Measurements from ENCODE around the gene PYGO1. TPM values are rescaled to one million over a fixed set of nuclear protein-coding genes. Genes with fewer than 3 reads are reported as not detected.
"Not testable (repeated sequence)": the region's sequence is repeated elsewhere in the genome, so short reads cannot be mapped to it uniquely, and the experiment has no call there.

The PYGO1 gene
- total and polyA plus RNA-seq, 5 donors, result 1.7 to 8.2 (median 7.5) TPM

DNA sequence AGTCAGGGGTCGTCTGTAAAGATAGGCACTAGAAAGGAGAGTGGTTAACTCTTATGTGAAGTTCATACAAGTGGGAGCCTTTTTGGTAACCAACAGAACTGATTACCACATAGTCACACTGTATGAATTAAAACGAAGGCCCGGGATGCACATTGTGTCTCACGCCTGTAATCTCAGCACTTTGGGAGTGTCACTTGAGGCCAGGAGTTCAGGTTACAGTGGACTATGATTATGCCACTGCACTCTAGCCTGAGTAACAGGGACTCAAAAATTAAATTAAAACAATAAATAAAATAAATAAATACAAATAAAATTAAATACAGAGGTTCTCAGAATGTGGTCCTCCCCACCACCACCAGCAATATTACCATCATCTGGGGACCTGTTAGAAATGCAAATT, 80.6 kb downstream of the PYGO1 start:
- Histone ChIP-seq H3K4me1 (ENCODE audit: control insufficient read depth, insufficient read depth, low read length) (no peaks in the 10 kb centered on the region), H3K4me3 (ENCODE audit: low read length) (no peak overlapping the region), H3K9me3 (ENCODE audit: control insufficient read depth, low read length) (no peaks in the 10 kb centered on the region), H3K27me3 (ENCODE audit: control insufficient read depth, insufficient read depth) (no peaks in the 10 kb centered on the region), H3K27ac (ENCODE audit: low read length) (no peak overlapping the region)
- ATAC-seq (no peak), DNase-seq (no peak)
- intact Hi-C loops (cut with DNase I), result no loop called here
- 59% methylated on average over 4 of the region's 4 CpGs for WGBS

DNA sequence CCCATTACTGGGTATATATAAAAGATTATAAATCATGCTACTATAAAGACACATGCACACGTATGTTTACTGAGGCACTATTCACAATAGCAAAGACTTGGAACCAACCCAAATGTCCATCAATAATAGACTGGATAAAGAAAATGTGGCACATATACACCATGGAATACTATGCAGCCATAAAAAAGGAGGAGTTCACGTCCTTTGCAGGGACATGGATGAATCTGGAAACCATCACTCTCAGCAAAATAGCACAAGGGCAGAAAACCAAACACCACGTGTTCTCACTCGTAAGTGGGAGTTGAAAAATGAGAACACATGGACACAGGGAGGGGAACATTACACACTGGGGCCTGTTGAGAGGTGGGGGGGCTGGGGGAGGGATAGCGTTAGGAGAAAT, 82.7 kb downstream of the PYGO1 start:
- H3K4me1 ChIP-seq (ENCODE audit: control insufficient read depth, insufficient read depth, low read length); H3K27ac ChIP-seq (ENCODE audit: low read length); intact Hi-C loops (cut with DNase I); H3K4me3 ChIP-seq (ENCODE audit: low read length); ATAC-seq; H3K9me3 ChIP-seq (ENCODE audit: control insufficient read depth, low read length); H3K27me3 ChIP-seq (ENCODE audit: control insufficient read depth, insufficient read depth); DNase-seq: not testable (repeated sequence)
- 84% methylated on average over 5 of the region's 5 CpGs for WGBS

DNA sequence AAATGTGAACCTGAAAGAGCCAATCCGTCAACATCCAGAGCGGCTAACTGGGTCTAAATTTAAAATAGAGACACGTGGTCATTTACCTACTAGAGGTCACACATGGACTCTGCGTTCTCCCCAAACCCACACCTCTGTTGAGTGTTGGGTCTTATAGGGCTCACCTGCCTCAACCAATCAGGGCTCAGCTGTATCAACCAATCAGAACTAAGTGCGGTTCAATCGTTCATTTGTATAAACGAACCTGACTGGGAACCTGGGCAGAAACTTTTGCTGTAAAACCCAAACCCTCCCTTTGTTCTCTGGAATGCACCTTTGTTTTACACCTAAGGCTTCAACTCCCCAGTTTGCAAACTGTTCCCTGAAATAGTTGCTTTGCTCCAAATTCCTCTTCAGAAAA, 89.0 kb downstream of the PYGO1 start:
- Histone ChIP-seq H3K27me3 (ENCODE audit: control insufficient read depth, insufficient read depth) (no peaks in the 10 kb centered on the region), H3K27ac (ENCODE audit: low read length) (no peak overlapping the region), H3K4me1 (ENCODE audit: control insufficient read depth, insufficient read depth, low read length) (no peaks in the 10 kb centered on the region), H3K4me3 (ENCODE audit: low read length) (no peak overlapping the region), H3K9me3 (ENCODE audit: control insufficient read depth, low read length) (no peaks in the 10 kb centered on the region)
- WGBS, result 83% methylated on average over 7 of the region's 7 CpGs
- intact Hi-C loops (cut with DNase I), result no loop called here
- ATAC-seq (no peak), DNase-seq (no peak)

DNA sequence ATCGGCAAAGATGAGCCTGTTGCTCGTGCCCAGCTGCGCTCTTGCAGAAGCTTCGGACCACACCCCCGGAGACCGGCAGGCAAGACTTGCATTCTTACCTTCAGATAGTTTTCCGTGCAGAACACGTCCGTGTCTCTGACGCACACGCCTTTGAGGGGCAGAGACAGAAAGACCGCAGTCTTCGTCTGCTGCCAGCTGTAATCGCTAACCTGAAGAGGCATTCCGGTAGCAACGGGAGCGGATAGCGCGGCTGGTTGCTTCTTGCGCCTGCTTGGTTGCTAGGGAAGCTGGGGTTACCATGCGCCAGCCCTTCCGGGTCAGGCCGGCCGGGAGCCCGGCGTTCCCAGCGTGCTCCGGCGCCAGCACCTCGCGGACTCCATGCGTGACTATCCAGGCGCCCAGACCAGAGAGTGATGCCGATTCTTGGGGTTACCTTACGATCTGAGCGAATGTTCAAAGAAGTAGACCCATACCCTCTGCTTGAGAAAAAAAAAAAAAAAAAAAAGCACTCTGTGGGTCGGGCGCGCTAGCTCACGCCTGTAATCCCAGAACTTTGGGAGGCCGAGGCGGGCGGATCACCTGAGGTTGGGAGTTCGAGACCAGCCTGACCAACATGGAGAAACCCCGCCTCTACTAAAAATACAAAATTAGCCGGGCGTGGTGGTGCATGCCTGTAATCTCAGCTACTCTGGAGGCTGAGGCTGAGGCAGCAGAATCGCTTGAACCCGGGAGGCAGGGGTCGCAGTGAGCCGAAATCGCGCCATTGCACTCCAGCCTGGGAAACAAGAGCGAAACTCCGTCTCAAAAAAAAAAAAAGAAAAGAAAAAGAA, 89.8 kb downstream of the PYGO1 start:
- H3K27ac ChIP-seq (ENCODE audit: low read length); intact Hi-C loops (cut with DNase I); H3K4me1 ChIP-seq (ENCODE audit: control insufficient read depth, insufficient read depth, low read length); H3K9me3 ChIP-seq (ENCODE audit: control insufficient read depth, low read length); H3K27me3 ChIP-seq (ENCODE audit: control insufficient read depth, insufficient read depth): not testable (repeated sequence)
- ATAC-seq, result peak; percentile 100
- peak overlapping the region; percentile 65 for H3K4me3 ChIP-seq (ENCODE audit: low read length)
- peak; percentile 90 to 96 (median 95) for DNase-seq
- WGBS, result 11% methylated on average over 55 of the region's 55 CpGs

DNA sequence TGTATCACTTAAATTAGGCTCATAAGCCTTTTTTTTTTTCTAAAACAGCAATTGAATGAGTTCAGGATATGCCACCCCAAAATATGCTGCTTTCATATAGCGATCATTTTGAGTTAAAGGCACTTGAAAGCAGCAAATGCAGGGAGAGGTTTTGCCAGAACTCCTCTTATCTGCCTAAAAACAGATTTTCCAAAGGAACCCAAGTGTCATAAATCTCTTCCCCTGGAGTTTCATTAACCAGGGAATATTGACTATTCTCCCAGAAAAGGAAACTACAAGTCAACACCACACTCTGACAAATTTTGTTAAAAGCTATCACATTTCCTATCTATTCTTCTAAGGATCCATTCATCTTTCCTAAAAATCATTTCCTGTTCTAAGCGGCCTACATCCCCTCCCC, 91.4 kb downstream of the PYGO1 start:
- Histone ChIP-seq H3K27ac (ENCODE audit: low read length) (no peak overlapping the region), H3K27me3 (ENCODE audit: control insufficient read depth, insufficient read depth) (no peaks in the 10 kb centered on the region), H3K4me3 (ENCODE audit: low read length) (no peak overlapping the region), H3K4me1 (ENCODE audit: control insufficient read depth, insufficient read depth, low read length) (no peaks in the 10 kb centered on the region), H3K9me3 (ENCODE audit: control insufficient read depth, low read length) (no peaks in the 10 kb centered on the region)
- intact Hi-C loops (cut with DNase I), result no loop called here
- 56% methylated on average over 2 of the region's 2 CpGs for WGBS
- ATAC-seq, result no peak
- no peak for DNase-seq

DNA sequence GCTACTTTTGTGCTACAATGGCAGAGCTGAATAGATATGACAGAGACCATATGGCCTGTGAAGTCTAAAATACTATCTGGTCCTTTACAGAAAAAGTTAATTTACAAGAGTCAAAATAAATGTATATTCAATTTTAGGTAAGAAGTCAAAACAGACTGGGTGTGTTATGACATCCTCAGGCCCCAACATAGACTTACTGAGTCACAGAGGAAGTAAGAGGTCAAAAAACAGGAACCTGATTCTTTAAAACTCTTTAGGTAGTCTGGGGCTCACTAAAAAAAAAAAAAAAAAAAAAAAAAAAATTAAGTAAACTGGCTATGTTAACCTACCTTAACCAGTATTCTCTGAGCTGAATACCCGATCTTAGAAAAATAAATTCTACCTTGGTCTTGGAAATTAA, 93.2 kb downstream of the PYGO1 start:
- 91% methylated on average over 1 of the region's 1 CpG for WGBS
- intact Hi-C loops (cut with DNase I), result no loop called here
- Histone ChIP-seq H3K4me1 (ENCODE audit: control insufficient read depth, insufficient read depth, low read length) (no peaks in the 10 kb centered on the region), H3K27ac (ENCODE audit: low read length) (no peak overlapping the region), H3K4me3 (ENCODE audit: low read length) (no peak overlapping the region), H3K27me3 (ENCODE audit: control insufficient read depth, insufficient read depth) (no peaks in the 10 kb centered on the region), H3K9me3 (ENCODE audit: control insufficient read depth, low read length) (no peaks in the 10 kb centered on the region)
- no peak for DNase-seq
- ATAC-seq, result no peak

DNA sequence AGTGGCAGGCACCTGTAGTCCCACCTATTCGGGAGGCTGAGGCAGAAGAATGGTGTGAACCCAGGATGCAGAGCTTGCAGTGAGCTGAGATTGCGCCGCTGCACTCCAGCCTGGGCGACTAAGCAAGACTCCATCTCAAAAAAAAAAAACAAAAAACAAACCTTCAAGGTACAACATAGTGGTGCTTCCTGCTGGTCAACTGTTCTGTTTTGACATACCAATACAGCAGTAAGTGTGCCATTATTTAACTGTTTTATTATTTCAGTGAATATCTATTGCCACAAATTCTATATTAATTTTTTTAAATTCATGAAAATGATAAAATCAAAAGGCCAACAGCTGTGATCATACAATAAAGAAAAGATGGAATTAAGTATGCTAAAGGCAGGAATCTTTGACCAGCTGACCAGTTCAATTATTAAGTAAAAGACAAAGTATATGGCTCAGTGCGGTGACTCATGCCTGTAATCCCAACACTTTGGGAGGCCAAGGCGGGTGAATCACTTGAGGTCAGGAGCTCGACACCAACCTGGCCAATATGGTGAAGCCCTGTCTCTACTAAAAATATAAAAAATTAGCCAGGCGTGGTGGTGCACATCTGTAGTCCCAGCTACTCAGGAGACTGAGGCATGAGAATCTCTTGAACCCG, 99.1 kb downstream of the PYGO1 start:
- ATAC-seq; H3K27me3 ChIP-seq (ENCODE audit: control insufficient read depth, insufficient read depth); H3K4me1 ChIP-seq (ENCODE audit: control insufficient read depth, insufficient read depth, low read length); H3K4me3 ChIP-seq (ENCODE audit: low read length); H3K27ac ChIP-seq (ENCODE audit: low read length); DNase-seq; H3K9me3 ChIP-seq (ENCODE audit: control insufficient read depth, low read length); intact Hi-C loops (cut with DNase I): not testable (repeated sequence)
- 98% methylated on average over 9 of the region's 9 CpGs for WGBS

Other genes with a start within 250 kb of the PYGO1 start
- gene CCPG1, start 180.0 kb downstream of the PYGO1 start, total RNA-seq, result 100 to 1,000 TPM in 1 of 4 donors, 10 to 100 TPM in 3; 66.1 to 105 (median 82.3) TPM
- gene CCPG1, start 180.0 kb downstream of the PYGO1 start, polyA plus RNA-seq, result 33.6 TPM
- 1 to 10 TPM; 2.7 to 6.4 (median 4.6) TPM for gene PIERCE2, start 179.8 kb downstream of the PYGO1 start, total RNA-seq
- 10.3 TPM for gene PIERCE2, start 179.8 kb downstream of the PYGO1 start, polyA plus RNA-seq
- gene DNAAF4, start 80.1 kb downstream of the PYGO1 start, total RNA-seq, result under 1 TPM in 3 of 4 donors, not detected in 1; 0.29 to 0.62 (median 0.50) TPM
- 0.97 TPM for gene DNAAF4, start 80.1 kb downstream of the PYGO1 start, polyA plus RNA-seq
- 1 to 10 TPM in 1 of 4 donors, under 1 TPM in 3; 0.58 to 1.4 (median 0.62) TPM for gene PRTG, start 154.8 kb upstream of the PYGO1 start, total RNA-seq
- gene PRTG, start 154.8 kb upstream of the PYGO1 start, polyA plus RNA-seq, result 0.23 TPM

All from right cardiac atrium (tissue), 5 donors.